Stimulated activated naive CD4-positive, alpha-beta T cell (primary cell): ENCODE data around the gene ARF6.
"Not testable (repeated sequence)": the region's sequence is repeated elsewhere in the genome, so short reads cannot be mapped to it uniquely, and the experiment has no call there.

Source experiments
- DNase-seq, 6 experiments: peaks; one replicate each; lab custom pipeline; 2025; lab: John Stamatoyannopoulos, UW

Gene ARF6

GRCh38 chr14:49876563-49877127, 16.2 kb upstream of the ARF6 start:
- DNase-seq = no peak

GRCh38 chr14:49879646-49880204, 13.2 kb upstream of the ARF6 start:
- peak in 4 of 6 experiments; percentile 21 to 56 (median 42) for DNase-seq

DNA sequence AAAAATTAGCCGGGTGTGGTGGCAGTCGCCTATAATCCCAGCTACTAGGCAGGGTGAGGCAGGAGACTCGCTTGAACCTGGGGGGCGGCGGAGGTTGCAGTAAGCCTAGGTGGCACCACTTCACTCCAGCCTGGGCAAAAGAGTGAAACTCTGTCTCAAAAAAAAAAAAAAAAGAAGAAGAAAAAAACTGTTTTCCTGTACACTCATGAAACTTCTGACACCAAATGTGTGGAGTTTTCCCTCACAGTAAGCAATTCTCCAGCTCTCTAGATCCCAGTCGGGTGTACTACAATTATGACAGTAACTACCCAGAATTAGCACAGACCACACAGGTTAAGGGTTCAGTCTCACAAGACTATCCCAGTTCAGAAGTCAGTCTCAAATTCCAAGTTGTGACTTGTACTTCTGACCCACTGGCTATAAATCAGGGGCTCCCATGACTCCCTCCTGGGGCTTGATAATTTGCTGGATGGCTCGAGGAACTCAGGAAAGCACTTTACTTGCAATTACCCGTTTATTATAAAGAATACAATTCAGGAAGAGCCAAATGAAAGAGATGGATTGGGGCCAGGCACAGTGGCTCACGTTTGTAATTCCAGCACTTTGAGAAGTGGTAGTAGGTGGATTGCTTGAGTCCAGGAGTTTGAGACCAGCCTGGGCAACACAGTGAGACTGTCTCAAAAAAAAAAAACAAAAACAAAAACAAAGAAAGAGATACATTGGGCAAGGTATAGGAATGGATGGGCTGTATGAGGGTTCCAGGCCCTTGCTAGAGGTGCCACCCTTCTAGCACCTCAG, 12.4 kb upstream of the ARF6 start:
- peak in 2 of 6 experiments; percentile 24 to 32 for DNase-seq

- no peak for DNase-seq
Measured at GRCh38 chr14:49881350-49882001, 11.4 kb upstream of the ARF6 start.

DNA sequence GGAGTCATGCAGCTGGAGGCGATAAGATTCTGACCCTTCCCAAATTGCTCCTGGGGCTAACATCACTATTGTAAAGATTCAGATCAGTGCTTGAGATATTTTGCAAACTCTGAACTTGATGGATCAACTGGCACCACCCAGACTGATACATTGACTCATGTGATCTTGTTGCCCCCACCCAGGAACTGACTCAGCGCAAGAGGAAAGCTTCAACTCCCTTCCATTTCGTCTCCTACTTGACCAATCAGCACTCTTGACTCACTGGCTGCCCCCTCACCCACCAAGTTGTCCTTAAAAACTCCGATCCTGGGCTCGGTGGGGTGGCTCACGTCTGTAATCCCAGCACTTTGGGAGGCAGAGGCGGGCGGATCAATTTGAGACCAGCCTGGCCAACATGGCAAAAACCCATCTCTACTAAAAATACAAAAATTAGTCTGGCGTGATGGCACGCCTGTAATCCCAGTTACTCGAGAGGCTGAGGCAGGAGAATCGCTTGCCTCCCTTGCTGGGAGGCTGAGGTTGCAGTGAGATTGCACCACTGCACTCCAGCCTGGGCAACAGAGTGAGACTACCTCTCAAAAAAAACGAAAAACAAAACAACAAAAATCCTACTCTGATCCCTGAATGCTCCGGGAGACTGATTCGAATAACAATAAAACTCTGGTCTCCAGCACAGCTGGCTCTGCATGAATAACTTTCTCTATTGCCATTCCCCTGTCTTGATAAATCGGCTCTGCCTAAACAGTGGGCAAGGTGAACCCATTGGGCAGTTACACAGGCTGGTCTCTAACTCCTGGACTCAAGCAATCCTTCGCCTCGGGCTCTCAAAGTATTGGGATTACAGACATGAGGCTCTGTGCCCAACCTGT, 9.8 kb upstream of the ARF6 start:
- DNase-seq = no peak

DNA sequence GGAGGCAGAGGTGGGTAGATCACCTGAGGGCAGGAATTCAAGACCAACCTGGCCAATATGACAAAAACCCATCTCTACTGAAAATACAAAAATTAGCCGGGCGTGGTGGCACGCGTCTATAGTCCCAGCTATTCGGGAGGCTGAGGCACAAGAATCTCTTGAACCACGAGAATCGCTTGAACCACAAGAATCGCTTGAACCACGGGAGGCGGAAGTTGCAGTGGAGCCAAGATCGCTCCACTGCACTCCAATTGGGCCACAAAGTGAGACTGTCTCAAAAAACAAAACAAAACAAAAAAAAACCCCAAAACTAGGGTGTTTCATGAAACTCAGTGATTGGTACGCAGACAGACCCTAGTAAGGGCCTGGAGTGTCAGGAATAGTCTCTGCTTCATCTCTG, 6.4 kb upstream of the ARF6 start:
- DNase-seq = no peak

- DNase-seq = no peak
Measured at GRCh38 chr14:49888293-49888692, 4.6 kb upstream of the ARF6 start.

GRCh38 chr14:49892301-49892635, 614 bp upstream of the ARF6 start:
- DNase-seq = peak in 5 of 6 experiments; percentile 45 to 80 (median 67)

DNA sequence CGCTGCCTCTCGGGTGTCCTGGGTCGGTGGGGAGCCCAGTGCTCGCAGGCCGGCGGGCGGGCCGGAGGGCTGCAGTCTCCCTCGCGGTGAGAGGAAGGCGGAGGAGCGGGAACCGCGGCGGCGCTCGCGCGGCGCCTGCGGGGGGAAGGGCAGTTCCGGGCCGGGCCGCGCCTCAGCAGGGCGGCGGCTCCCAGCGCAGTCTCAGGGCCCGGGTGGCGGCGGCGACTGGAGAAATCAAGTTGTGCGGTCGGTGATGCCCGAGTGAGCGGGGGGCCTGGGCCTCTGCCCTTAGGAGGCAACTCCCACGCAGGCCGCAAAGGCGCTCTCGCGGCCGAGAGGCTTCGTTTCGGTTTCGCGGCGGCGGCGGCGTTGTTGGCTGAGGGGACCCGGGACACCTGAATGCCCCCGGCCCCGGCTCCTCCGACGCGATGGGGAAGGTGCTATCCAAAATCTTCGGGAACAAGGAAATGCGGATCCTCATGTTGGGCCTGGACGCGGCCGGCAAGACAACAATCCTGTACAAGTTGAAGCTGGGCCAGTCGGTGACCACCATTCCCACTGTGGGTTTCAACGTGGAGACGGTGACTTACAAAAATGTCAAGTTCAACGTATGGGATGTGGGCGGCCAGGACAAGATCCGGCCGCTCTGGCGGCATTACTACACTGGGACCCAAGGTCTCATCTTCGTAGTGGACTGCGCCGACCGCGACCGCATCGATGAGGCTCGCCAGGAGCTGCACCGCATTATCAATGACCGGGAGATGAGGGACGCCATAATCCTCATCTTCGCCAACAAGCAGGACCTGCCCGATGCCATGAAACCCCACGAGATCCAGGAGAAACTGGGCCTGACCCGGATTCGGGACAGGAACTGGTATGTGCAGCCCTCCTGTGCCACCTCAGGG, 679 bp downstream of the ARF6 start:
- DNase-seq = peak; percentile 56 to 89 (median 73)

- DNase-seq = peak in 1 of 6 experiments; percentile 18
Measured at GRCh38 chr14:49894214-49895107, 1.6 kb downstream of the ARF6 start.

GRCh38 chr14:49895480-49895879, 2.6 kb downstream of the ARF6 start:
- DNase-seq = peak in 1 of 6 experiments; percentile 11

GRCh38 chr14:49896272-49896671, 3.4 kb downstream of the ARF6 start:
- DNase-seq = not testable (repeated sequence)

GRCh38 chr14:49896966-49897365, 4.1 kb downstream of the ARF6 start:
- DNase-seq = no peak

- no peak for DNase-seq
Measured at GRCh38 chr14:49897414-49897813, 4.5 kb downstream of the ARF6 start.

- DNase-seq = no peak
Measured at GRCh38 chr14:49897965-49898364, 5.1 kb downstream of the ARF6 start.

DNA sequence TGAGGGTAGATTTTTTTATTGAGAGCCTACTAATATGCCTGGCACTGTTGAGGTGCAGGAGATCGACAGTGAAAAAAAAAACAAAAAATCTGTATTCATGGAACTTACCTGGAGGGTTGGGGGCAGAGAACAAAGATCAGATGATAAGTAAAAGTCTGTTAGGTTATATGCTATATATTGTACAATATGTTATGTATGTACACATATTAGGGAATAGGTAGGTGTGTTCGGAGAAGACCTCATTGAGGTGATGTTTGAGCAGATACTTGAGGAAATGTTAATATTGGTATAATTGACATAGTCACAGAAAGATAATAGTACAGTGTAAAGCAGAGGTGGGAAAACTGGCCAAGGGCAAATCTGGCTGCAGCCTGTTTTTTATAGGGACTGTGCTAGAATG, 5.6 kb downstream of the ARF6 start:
- DNase-seq = no peak

- no peak for DNase-seq
Measured at GRCh38 chr14:49900973-49901372, 8.1 kb downstream of the ARF6 start.

DNA sequence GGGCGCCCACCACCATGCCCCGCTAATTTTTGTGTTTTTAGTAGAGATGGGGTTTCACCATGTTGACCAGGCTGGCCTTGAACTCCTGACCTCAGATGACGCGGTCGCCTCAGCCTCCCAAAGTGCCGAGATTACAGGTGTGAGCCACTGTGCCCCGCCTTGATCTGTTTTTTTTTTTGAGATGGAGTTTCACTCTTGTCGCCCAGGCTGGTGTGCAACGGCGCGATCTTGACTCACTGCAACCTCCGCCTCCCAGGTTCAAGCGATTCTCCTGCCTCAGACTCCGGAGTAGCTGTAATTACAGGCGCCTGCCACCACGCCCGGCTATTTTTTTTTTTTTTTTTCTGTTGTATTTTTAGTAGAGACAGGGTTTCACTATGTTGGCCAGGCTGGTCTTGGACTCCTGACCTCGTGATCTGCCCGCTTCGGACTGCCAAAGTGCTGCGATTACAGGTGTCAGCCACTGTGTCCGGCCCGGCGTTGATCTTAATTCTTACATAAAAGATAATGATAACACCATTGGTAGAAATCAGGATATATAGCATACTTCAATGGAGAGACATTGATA, 9.9 kb downstream of the ARF6 start:
- DNase-seq = not testable (repeated sequence)

DNA sequence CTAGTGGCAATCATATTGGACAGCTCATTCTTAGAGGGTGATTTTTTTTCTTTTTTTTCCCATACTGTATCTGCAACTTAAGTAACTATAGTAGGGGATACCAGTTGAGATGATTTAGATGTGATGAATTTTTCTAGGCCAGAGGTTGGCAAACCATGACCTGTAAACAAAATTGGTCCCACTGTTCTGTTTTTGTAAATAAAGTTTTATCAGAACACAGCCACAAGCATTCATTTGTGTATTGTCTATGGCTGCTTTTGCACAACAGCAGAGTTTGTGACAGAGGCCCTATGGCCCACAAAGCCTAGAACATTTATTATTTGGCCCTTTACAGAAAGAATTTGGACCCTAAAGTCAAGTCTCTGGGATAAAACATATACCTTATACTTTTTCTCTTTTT, 11.4 kb downstream of the ARF6 start:
- no peak for DNase-seq
